HepG2 (cell line): ENCODE measurements around the gene ALKBH2. TPM values are rescaled to one million over a fixed set of nuclear protein-coding genes. Genes with fewer than 3 reads are reported as not detected.

Source experiments
- ARID3A ChIP-seq: IDR thresholded peaks from 2 replicates; pipeline ENCODE4 v1.6.1; 2012; ENCODE audit warnings: low read depth, low read length, improper control_type of control experiment
- ATF2 ChIP-seq: sonication (generic); formaldehyde crosslinking; IDR thresholded peaks from 2 replicates; pipeline ENCODE4 v1.4.0; 2020; ENCODE audit warnings: missing genetic modification reagents
- CEBPB ChIP-seq: IDR thresholded peaks from 2 replicates; pipeline ENCODE4 v1.6.1; 2011; ENCODE audit warnings: low read depth, low read length, improper control_type of control experiment, borderline replicate concordance
- HIVEP1 ChIP-seq: sonication (generic); formaldehyde crosslinking; IDR thresholded peaks from 2 replicates; pipeline ENCODE4 v1.4.0; 2020; ENCODE audit warnings: mild to moderate bottlenecking, missing genetic modification reagents
- HNRNPUL1 ChIP-seq: fragments of 200-400 bp; formaldehyde crosslinking; IDR thresholded peaks from 2 replicates; pipeline ENCODE4 v1.6.1; 2017; ENCODE audit warnings: low read depth, mild to moderate bottlenecking, low read length, moderate library complexity
- HOMEZ ChIP-seq: IDR thresholded peaks from 2 replicates; pipeline ENCODE4 v1.6.1; 2016; ENCODE audit warnings: low read depth
- PCBP1 ChIP-seq: fragments of 200-400 bp; formaldehyde crosslinking; IDR thresholded peaks from 2 replicates; pipeline ENCODE4 v1.6.1; 2017; ENCODE audit warnings: mild to moderate bottlenecking, low read depth, low read length, borderline replicate concordance
- PRDM10 ChIP-seq: sonication (generic); formaldehyde crosslinking; IDR thresholded peaks from 2 replicates; pipeline ENCODE4 v1.4.0; 2020; ENCODE audit warnings: low read depth, missing genetic modification reagents
- RARA ChIP-seq: IDR thresholded peaks from 2 replicates; pipeline ENCODE4 v1.6.1; 2016; ENCODE audit warnings: missing genetic modification reagents, missing compliant biosample characterization
- TOE1 ChIP-seq: sonication (generic); formaldehyde crosslinking; IDR thresholded peaks from 2 replicates; pipeline ENCODE4 v1.4.0; 2020; ENCODE audit warnings: mild to moderate bottlenecking, missing genetic modification reagents
- XRCC5 ChIP-seq: fragments of 200-400 bp; formaldehyde crosslinking; optimal IDR thresholded peaks from 2 replicates; pipeline ENCODE3; 2017; ENCODE audit warnings: mild to moderate bottlenecking, low read length
- ZFY ChIP-seq: sonication (generic); formaldehyde crosslinking; IDR thresholded peaks from 2 replicates; pipeline ENCODE4 v1.4.0; 2020; ENCODE audit warnings: missing genetic modification reagents
- ZNF224 ChIP-seq: sonication (generic); formaldehyde crosslinking; IDR thresholded peaks from 2 replicates; pipeline ENCODE4 v1.5.0; 2020; ENCODE audit warnings: mild to moderate bottlenecking, missing genetic modification reagents
- ZNF430 ChIP-seq: sonication (generic); formaldehyde crosslinking; IDR thresholded peaks from 2 replicates; pipeline ENCODE4 v1.9.0; 2021; ENCODE audit warnings: mild to moderate bottlenecking, missing genetic modification reagents
- ZNF503 ChIP-seq: sonication (generic); formaldehyde crosslinking; IDR thresholded peaks from 2 replicates; pipeline ENCODE4 v1.4.0; 2020; ENCODE audit warnings: missing genetic modification reagents
- ZNF589 ChIP-seq: sonication (generic); formaldehyde crosslinking; conservative IDR thresholded peaks from 2 replicates; pipeline ENCODE4 v1.8.0; 2022; ENCODE audit warnings: mild to moderate bottlenecking, moderate library complexity, missing genetic modification reagents
- ZNF652 ChIP-seq: IDR thresholded peaks from 2 replicates; pipeline ENCODE4 v1.6.1; 2016; ENCODE audit warnings: low read depth, borderline replicate concordance
- ZNF713 ChIP-seq: sonication (generic); formaldehyde crosslinking; IDR thresholded peaks from 2 replicates; pipeline ENCODE4 v1.4.0; 2020; ENCODE audit warnings: mild to moderate bottlenecking, missing genetic modification reagents
- ZSCAN9 ChIP-seq: IDR thresholded peaks from 2 replicates; pipeline ENCODE4 v1.6.1; 2016; ENCODE audit warnings: borderline replicate concordance
- polyA plus RNA-seq, 8 experiments: library from polyadenylated mRNA; depleted of rRNA in 3 of 8; stranded (reverse) in 7 of 8; unstranded in 1 of 8; fragments of >200 nt; fragmentation: Illumina TruSeq in 4 of 8; extraction: Trizol in 4 of 8; gene quantifications; 2 replicates each; pipeline versions ENCODE4 v1.2.1 to v1.2.3, GENCODE V29; 2011 to 2016; ENCODE audit warnings: low read depth in 4 of 8, missing spikeins in 1 of 8, mixed read lengths in 1 of 8; ENCODE audit not compliant: insufficient read depth in 1 of 8
- total RNA-seq, 5 experiments: library from RNA; depleted of rRNA; stranded (reverse); fragments of >200 nt; fragmentation: Illumina TruSeq; extraction: Trizol; gene quantifications; 2 replicates each; pipeline ENCODE4 v1.2.3, GENCODE V29; 2016; ENCODE audit warnings: low read depth in 1 of 5

Gene ALKBH2
- total and polyA plus RNA-seq, 2 of the 13 experiments (the other 11 are each of a cell fraction or from before 2014, with no cell fraction given): 21.0 to 40.5 TPM

GRCh38 chr12:109093022-109093918, at the start of gene ALKBH2 (continued):
- peak; percentile 52 for TF ChIP-seq ZNF503
- TF ChIP-seq TOE1: peak; percentile 93; the same call in 1 of the 2 replicates
- peak; percentile 64; the same call in 1 of the 2 replicates for TF ChIP-seq PRDM10 (CRISPR knock-in tag)
- peak; percentile 87 for TF ChIP-seq XRCC5
- TF ChIP-seq ZFY (CRISPR knock-in tag): peak; percentile 64
- peak; percentile 94 for TF ChIP-seq HOMEZ (CRISPR knock-in tag)
- no peak for TF ChIP-seq HNRNPUL1
- TF ChIP-seq HIVEP1 (CRISPR knock-in tag): peak; percentile 98
- TF ChIP-seq ZSCAN9 (CRISPR knock-in tag): peak; percentile 94
- TF ChIP-seq ZNF430 (CRISPR knock-in tag): peak; percentile 93
- no peak; the same call in 1 of the 2 replicates for TF ChIP-seq ZNF652 (CRISPR knock-in tag)
- no peak for TF ChIP-seq ZNF224 (CRISPR knock-in tag)
- TF ChIP-seq ATF2 (CRISPR knock-in tag): peak; percentile 93
- TF ChIP-seq PCBP1: no peak
- TF ChIP-seq RARA (CRISPR knock-in tag): peak; percentile 73
- peak; percentile 99 for TF ChIP-seq ZNF589 (CRISPR knock-in tag)
- no peak for TF ChIP-seq CEBPB
- peak; percentile 73; the same call in 1 of the 2 replicates for TF ChIP-seq ARID3A
- peak; percentile 96; the same call in 1 of the 2 replicates for TF ChIP-seq ZNF713 (CRISPR knock-in tag)
